Measurements from ENCODE around the gene OTOS. TPM values are rescaled to one million over a fixed set of nuclear protein-coding genes. Genes with fewer than 3 reads are reported as not detected.

OTOS gene
- total and polyA plus RNA-seq, 2 of the 13 experiments (the other 11 are each of a cell fraction or from before 2014, with no cell fraction given) = not detected

GRCh38 chr2:240136013-240136670, 4.3 kb downstream of the OTOS start, which contains the start of gene COPS9 (continued):
- TF ChIP-seq PRDM10 (CRISPR knock-in tag; IDR thresholded peaks at IDR 0.05; ENCODE audit: low read depth) = no peak
- peak; percentile 40; the same call in 1 of the 2 replicates for TF ChIP-seq PITX1 (CRISPR knock-in tag; IDR thresholded peaks at IDR 0.05)
- peak; percentile 82 for TF ChIP-seq CCDC6 (CRISPR knock-in tag; IDR thresholded peaks at IDR 0.05)
- no peak; the same call in 1 of the 2 replicates for TF ChIP-seq NFYB (CRISPR knock-in tag; IDR thresholded peaks at IDR 0.05)
- TF ChIP-seq SAP130 (CRISPR knock-in tag; IDR thresholded peaks at IDR 0.05; ENCODE audit: low read depth) = peak; percentile 95
- peak; percentile 56 for TF ChIP-seq POGZ (CRISPR knock-in tag; IDR thresholded peaks at IDR 0.05)
- TF ChIP-seq SYNCRIP (IDR thresholded peaks at IDR 0.05; ENCODE audit: insufficient read depth, low read depth, low read length) = no peak
- no peak for TF ChIP-seq CEBPB (IDR thresholded peaks at IDR 0.05; ENCODE audit: borderline replicate concordance, low read depth, low read length)
- TF ChIP-seq ZNF383 (CRISPR knock-in tag; IDR thresholded peaks at IDR 0.05; ENCODE audit: borderline replicate concordance) = peak; percentile 93; the same call in 1 of the 2 replicates
- peak; percentile 90; the same call in 1 of the 2 replicates for TF ChIP-seq GTF3A (CRISPR knock-in tag; conservative IDR thresholded peaks at IDR 0.05)
- no peak for TF ChIP-seq TFE3 (CRISPR knock-in tag; IDR thresholded peaks at IDR 0.05)
- no peak for TF ChIP-seq RELA (CRISPR knock-in tag; IDR thresholded peaks at IDR 0.05)
- TF ChIP-seq GTF2F1 (IDR thresholded peaks at IDR 0.05; ENCODE audit: low read length) = no peak
- TF ChIP-seq ZKSCAN1 (IDR thresholded peaks at IDR 0.05; ENCODE audit: low read length) = no peak
- TF ChIP-seq ZNF710 (CRISPR knock-in tag; IDR thresholded peaks at IDR 0.05; ENCODE audit: borderline replicate concordance) = no peak; the same call in 1 of the 2 replicates
- no peak for TF ChIP-seq ZC3H4 (CRISPR knock-in tag; IDR thresholded peaks at IDR 0.05; ENCODE audit: borderline replicate concordance)
- TF ChIP-seq ZNF546 (CRISPR knock-in tag; conservative IDR thresholded peaks at IDR 0.05) = peak; percentile 67; the same call in 1 of the 2 replicates
- TF ChIP-seq TBX2 (CRISPR knock-in tag; IDR thresholded peaks at IDR 0.05; ENCODE audit: borderline replicate concordance) = peak; percentile 72; the same call in 1 of the 2 replicates
- 0 out of 2 replicates have a peak, but pooled peaks have one; percentile 79 for TF ChIP-seq SMAD1 (CRISPR knock-in tag; IDR thresholded peaks at IDR 0.05; ENCODE audit: borderline replicate concordance, low read depth)
- no peak for TF ChIP-seq ZFP82 (CRISPR knock-in tag; IDR thresholded peaks at IDR 0.05; ENCODE audit: borderline replicate concordance)
